ENCODE data around the gene CTDSP2. TPM values are rescaled to one million over a fixed set of nuclear protein-coding genes. Genes with fewer than 3 reads are reported as not detected.

Gene CTDSP2
- polyA plus RNA-seq, 4 donors: 35.1 to 143 (median 51.8) TPM

GRCh38 chr12:57771236-57771872 is 75.2 kb downstream of the CTDSP2 start:
- DNase-seq (peak in 1 of 2 donors; percentile 76), FAIRE-seq (no peak)
- H3K4me3 ChIP-seq (ENCODE audit: low read depth in 1 of 3, low read length in 3 of 3): peak overlapping the region; percentile 62 to 96 (median 83)
- H3K36me3 ChIP-seq (ENCODE audit: control insufficient read depth in 3 of 3, insufficient read depth in 2 of 3, low read depth in 1 of 3, low read length in 3 of 3): peaks cover 0 to 25% (median 0%) of the 10 kb centered on the region in 3 donors
- 3 to 4% (median 3%) methylated on average over 16 of the region's 16 CpGs for WGBS, 3 donors
- H3K9me3 ChIP-seq (ENCODE audit: control insufficient read depth in 2 of 2, insufficient read depth in 1 of 2, low read depth in 1 of 2, low read length in 1 of 2): no peaks in the 10 kb centered on the region
- peaks cover 0 to 20% (median 4%) of the 10 kb centered on the region in 3 donors for H3K4me1 ChIP-seq (ENCODE audit: control insufficient read depth in 3 of 3, insufficient read depth in 2 of 3, low read depth in 1 of 3, low read length in 2 of 3)
- peaks cover 3 to 14% (median 3%) of the 10 kb centered on the region in 3 donors for H3K27me3 ChIP-seq (ENCODE audit: control insufficient read depth in 3 of 3, insufficient read depth in 3 of 3, low read length in 3 of 3)
- peak overlapping the region in 2 of 3 donors; percentile 96 to 98 for H3K27ac ChIP-seq (ENCODE audit: low read depth in 1 of 3, low read length in 2 of 3)

DNA sequence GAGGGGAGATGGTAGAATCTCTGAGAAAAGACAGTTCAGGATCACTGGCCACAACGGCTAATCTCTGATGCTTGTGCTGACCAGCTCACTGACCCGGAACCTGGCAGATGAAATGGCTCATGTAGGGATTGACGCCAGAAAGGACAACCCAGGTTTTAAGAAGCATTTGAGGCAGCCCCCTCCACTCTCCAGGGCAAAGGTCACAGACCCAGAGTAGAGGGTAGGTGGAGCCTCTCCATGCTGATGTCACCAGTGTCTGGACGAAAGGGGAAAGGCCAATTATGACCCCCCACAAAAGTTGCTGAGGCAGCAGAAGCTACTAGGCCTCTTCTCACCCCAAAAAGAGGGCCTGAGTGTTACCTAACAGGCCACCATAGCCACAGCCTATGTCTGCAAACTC is 75.8 kb downstream of the CTDSP2 start:
- WGBS, 3 donors: 78 to 86% (median 85%) methylated on average over 4 of the region's 4 CpGs
- DNase-seq (no peak), FAIRE-seq (no peak)
- Histone ChIP-seq H3K4me3 (ENCODE audit: low read depth in 1 of 3, low read length in 3 of 3) (no peak overlapping the region), H3K27me3 (ENCODE audit: control insufficient read depth in 3 of 3, insufficient read depth in 3 of 3, low read length in 3 of 3) (peaks cover 3 to 20% (median 3%) of the 10 kb centered on the region in 3 donors), H3K4me1 (ENCODE audit: control insufficient read depth in 3 of 3, insufficient read depth in 2 of 3, low read depth in 1 of 3, low read length in 2 of 3) (peaks cover 0 to 26% (median 9%) of the 10 kb centered on the region in 3 donors), H3K27ac (ENCODE audit: low read depth in 1 of 3, low read length in 2 of 3) (no peak overlapping the region), H3K36me3 (ENCODE audit: control insufficient read depth in 3 of 3, insufficient read depth in 2 of 3, low read depth in 1 of 3, low read length in 3 of 3) (peaks cover 0 to 23% (median 0%) of the 10 kb centered on the region in 3 donors), H3K9me3 (ENCODE audit: control insufficient read depth in 2 of 2, insufficient read depth in 1 of 2, low read depth in 1 of 2, low read length in 1 of 2) (no peaks in the 10 kb centered on the region)

Other genes with a start within 250 kb of the CTDSP2 start
- 10 to 100 TPM in 1 of 4 donors, 1 to 10 TPM in 2, not detected in 1; 5.4 to 12.5 (median 9.9) TPM for gene DTX3, start 241.9 kb downstream of the CTDSP2 start, polyA plus RNA-seq
- gene ARHGEF25, start 235.3 kb downstream of the CTDSP2 start, polyA plus RNA-seq: 10 to 100 TPM in 1 of 4 donors, 1 to 10 TPM in 2, not detected in 1; 4.6 to 11.8 (median 6.0) TPM
- 1 to 10 TPM in 1 of 4 donors, under 1 TPM in 2, not detected in 1; 0.27 to 2.1 (median 0.95) TPM for gene B4GALNT1, start 213.5 kb downstream of the CTDSP2 start, polyA plus RNA-seq
- gene OS9, start 152.6 kb downstream of the CTDSP2 start, polyA plus RNA-seq: 100 to 1,000 TPM; 148 to 307 (median 200) TPM
- gene AGAP2, start 108.0 kb downstream of the CTDSP2 start, polyA plus RNA-seq: 1 to 10 TPM in 2 of 4 donors, under 1 TPM in 2; 0.67 to 1.8 (median 0.92) TPM
- 10 to 100 TPM; 13.2 to 62.8 (median 24.5) TPM for gene TSPAN31, start 101.7 kb downstream of the CTDSP2 start, polyA plus RNA-seq
- gene CDK4, start 94.4 kb downstream of the CTDSP2 start, polyA plus RNA-seq: 100 to 1,000 TPM in 1 of 4 donors, 10 to 100 TPM in 3; 13.2 to 225 (median 70.2) TPM
- 10 to 100 TPM in 2 of 4 donors, 1 to 10 TPM in 2; 8.4 to 29.2 (median 11.4) TPM for gene MARCHF9, start 91.6 kb downstream of the CTDSP2 start, polyA plus RNA-seq
- gene CYP27B1, start 79.7 kb downstream of the CTDSP2 start, polyA plus RNA-seq: 1 to 10 TPM in 3 of 4 donors, under 1 TPM in 1; 0.27 to 1.7 (median 1.2) TPM
- 10 to 100 TPM in 2 of 4 donors, 1 to 10 TPM in 2; 2.2 to 21.9 (median 11.6) TPM for gene METTL1, start 74.6 kb downstream of the CTDSP2 start, polyA plus RNA-seq
- gene EEF1AKMT3, start 74.1 kb downstream of the CTDSP2 start, polyA plus RNA-seq: 1 to 10 TPM in 3 of 4 donors, under 1 TPM in 1; 0.22 to 7.1 (median 2.7) TPM
- 10 to 100 TPM; 22.4 to 52.4 (median 35.4) TPM for gene TSFM, start 63.9 kb downstream of the CTDSP2 start, polyA plus RNA-seq
- 10 to 100 TPM in 3 of 4 donors, 1 to 10 TPM in 1; 8.2 to 16.5 (median 14.8) TPM for gene AVIL, start 28.0 kb downstream of the CTDSP2 start, polyA plus RNA-seq
- 10 to 100 TPM in 2 of 4 donors, 1 to 10 TPM in 2; 5.4 to 15.4 (median 9.8) TPM for gene ATP23, start 94.8 kb upstream of the CTDSP2 start, polyA plus RNA-seq

Measured in small intestine (tissue), 7 donors.